IMR-90 (cell line): ENCODE data around the gene POLG2. TPM values are rescaled to one million over a fixed set of nuclear protein-coding genes. Genes with fewer than 3 reads are reported as not detected.

Experiments
- ATAC-seq: fragments of 200-7000 bp; cut with Tn5 transposase; 2 replicates; pipeline ENCODE4 v1.9.1; 2020; ENCODE audit warnings: low read depth, mild to moderate bottlenecking, moderate library complexity
- BruUV-seq: library from RNA; stranded (reverse); fragments of 400-500 nt; replicated peaks from 2 replicates; lab custom pipeline; 2021; lab: Mats Ljungman, UMichigan
- CTCF ChIA-PET: fragments of 300-600 bp; formaldehyde crosslinking; extraction: SDS; loops from one replicate; lab custom pipeline; 2021; ENCODE audit warnings: antibody characterized with exemption; lab: Yijun Ruan, JAX
- POLR2A ChIA-PET: fragments of 300-600 bp; sonication (Branson Sonifier 250); formaldehyde crosslinking; loops from one replicate; lab custom pipeline; 2022; ENCODE audit warnings: antibody characterized with exemption; ENCODE audit not compliant: unreplicated experiment; lab: Charles Lee
- DNase-seq: peaks from one replicate; pipeline ENCODE4 v3.0.0; 2013
- H2AFZ ChIP-seq: replicated peaks from 2 replicates; pipeline ENCODE3; 2013; ENCODE audit warnings: low read length, mild to moderate bottlenecking; ENCODE audit not compliant: poor library complexity
- H2AK5ac ChIP-seq: 2 replicates; pipeline ENCODE4 v1.6.1; 2013; ENCODE audit warnings: low read depth, low read length, inconsistent platforms
- H2AK9ac ChIP-seq: replicated peaks from 2 replicates; pipeline ENCODE3; 2013; ENCODE audit warnings: mild to moderate bottlenecking, low read depth, low read length, moderate library complexity; ENCODE audit not compliant: poor library complexity
- H2BK120ac ChIP-seq: 2 replicates; pipeline ENCODE4 v1.6.1; 2013; ENCODE audit warnings: low read depth, low read length, inconsistent platforms
- H2BK15ac ChIP-seq: 3 replicates; pipeline ENCODE4 v1.6.1; 2013; ENCODE audit warnings: low read depth, low read length, inconsistent platforms
- H2BK20ac ChIP-seq: 2 replicates; pipeline ENCODE4 v1.6.1; 2013; ENCODE audit warnings: low read depth, mild to moderate bottlenecking, inconsistent platforms, low read length, moderate library complexity
- H2BK5ac ChIP-seq: 2 replicates; pipeline ENCODE4 v1.6.1; 2013; ENCODE audit warnings: mild to moderate bottlenecking, low read depth, low read length, inconsistent platforms; ENCODE audit not compliant: poor library complexity, severe bottlenecking
- H3K14ac ChIP-seq: replicated peaks from 2 replicates; pipeline ENCODE4 v1.6.1; 2013; ENCODE audit warnings: low read depth, low read length, inconsistent platforms
- H3K18ac ChIP-seq: 2 replicates; pipeline ENCODE4 v1.6.1; 2013; ENCODE audit warnings: low read depth, low read length, control low read depth
- H3K23ac ChIP-seq: 2 replicates; pipeline ENCODE4 v1.6.1; 2013; ENCODE audit warnings: low read depth, low read length, inconsistent platforms
- H3K27ac ChIP-seq: 2 replicates; pipeline ENCODE4 v1.5.1; 2013; ENCODE audit warnings: mild to moderate bottlenecking, control low read depth, low read length; ENCODE audit not compliant: insufficient read depth
- H3K27me3 ChIP-seq: 2 replicates; pipeline ENCODE4 v1.6.1; 2013; ENCODE audit warnings: low read length; ENCODE audit not compliant: control insufficient read depth, insufficient read depth
- H3K36me3 ChIP-seq: 2 replicates; pipeline ENCODE4 v1.6.1; 2013; ENCODE audit warnings: low read length, mixed read lengths; ENCODE audit not compliant: control insufficient read depth, insufficient read depth
- H3K4ac ChIP-seq: 2 replicates; pipeline ENCODE4 v1.6.1; 2013; ENCODE audit warnings: low read depth, low read length, inconsistent platforms
- H3K4me1 ChIP-seq: 2 replicates; pipeline ENCODE4 v1.6.1; 2013; ENCODE audit warnings: low read length, mixed read lengths; ENCODE audit not compliant: control insufficient read depth, insufficient read depth
- H3K4me2 ChIP-seq: 2 replicates; pipeline ENCODE4 v1.6.1; 2013; ENCODE audit warnings: low read depth, mild to moderate bottlenecking, control low read depth, low read length, moderate library complexity
- H3K4me3 ChIP-seq: 2 replicates; pipeline ENCODE4 v1.5.1; 2013; ENCODE audit warnings: low read depth, mild to moderate bottlenecking, control low read depth, low read length, moderate library complexity; ENCODE audit not compliant: insufficient read depth
- H3K56ac ChIP-seq: 2 replicates; pipeline ENCODE4 v1.6.1; 2013; ENCODE audit warnings: low read length, inconsistent platforms; ENCODE audit not compliant: insufficient read depth; ENCODE audit errors: extremely low read depth
- H3K79me1 ChIP-seq, 2 experiments: 2 replicates each; pipeline ENCODE4 v1.6.1; 2013; ENCODE audit warnings: low read length in 2 of 2, inconsistent platforms in 1 of 2, low read depth in 1 of 2
- H3K9ac ChIP-seq: 2 replicates; pipeline ENCODE4 v1.6.1; 2013; ENCODE audit warnings: low read depth, low read length, control low read depth
- H3K9me1 ChIP-seq: 2 replicates; pipeline ENCODE4 v1.6.1; 2013; ENCODE audit warnings: low read length, inconsistent platforms; ENCODE audit not compliant: insufficient read depth
- H3K9me3 ChIP-seq: 2 replicates; pipeline ENCODE4 v1.6.1; 2013; ENCODE audit warnings: low read length; ENCODE audit not compliant: control insufficient read depth, insufficient read depth
- H4K20me1 ChIP-seq: 2 replicates; pipeline ENCODE4 v1.6.1; 2013; ENCODE audit warnings: low read length, inconsistent platforms; ENCODE audit not compliant: insufficient read depth
- H4K5ac ChIP-seq: 2 replicates; pipeline ENCODE4 v1.6.1; 2013; ENCODE audit warnings: mild to moderate bottlenecking, low read depth, low read length, control low read depth
- H4K8ac ChIP-seq, 2 experiments: 2 replicates each; pipeline ENCODE4 v1.6.1; 2013; ENCODE audit warnings: low read depth in 2 of 2, low read length in 2 of 2, control low read depth in 1 of 2, inconsistent platforms in 1 of 2
- H4K91ac ChIP-seq: 2 replicates; pipeline ENCODE4 v1.6.1; 2013; ENCODE audit warnings: low read depth, low read length, inconsistent platforms; ENCODE audit not compliant: insufficient read depth
- CEBPB ChIP-seq: IDR thresholded peaks from 2 replicates; pipeline ENCODE4 v1.6.1; 2012; ENCODE audit warnings: low read depth, low read length, improper control_type of control experiment
- CHD1 ChIP-seq: IDR thresholded peaks from 2 replicates; pipeline ENCODE4 v1.6.1; 2012; ENCODE audit warnings: low read depth, low read length, improper control_type of control experiment
- CTCF ChIP-seq: conservative IDR thresholded peaks from 2 replicates; pipeline ENCODE4 v1.5.1; 2012; ENCODE audit warnings: mild to moderate bottlenecking, low read depth, low read length, improper control_type of control experiment
- ELK1 ChIP-seq: fragments of 150-350 bp; IDR thresholded peaks from 2 replicates; pipeline ENCODE4 v1.6.1; 2016; ENCODE audit warnings: low read depth, mild to moderate bottlenecking, low read length, moderate library complexity, borderline replicate concordance
- FOS ChIP-seq: fragments of 150-350 bp; IDR thresholded peaks from 2 replicates; pipeline ENCODE4 v1.6.1; 2016; ENCODE audit warnings: low read depth, low read length
- MAFK ChIP-seq: IDR thresholded peaks from 2 replicates; pipeline ENCODE4 v1.6.1; 2012; ENCODE audit warnings: low read depth, low read length, improper control_type of control experiment
- MAZ ChIP-seq: IDR thresholded peaks from 2 replicates; pipeline ENCODE4 v1.6.1; 2012; ENCODE audit warnings: low read depth, mild to moderate bottlenecking, low read length, improper control_type of control experiment, moderate library complexity, borderline replicate concordance
- MXI1 ChIP-seq: IDR thresholded peaks from 2 replicates; pipeline ENCODE4 v1.6.1; 2012; ENCODE audit warnings: low read depth, mild to moderate bottlenecking, low read length, moderate library complexity, borderline replicate concordance
- NFE2L2 ChIP-seq: fragments of 150-350 bp; IDR thresholded peaks from 2 replicates; pipeline ENCODE4 v1.6.1; 2016; ENCODE audit warnings: low read depth, mild to moderate bottlenecking, low read length
- RAD21 ChIP-seq: IDR thresholded peaks from 2 replicates; pipeline ENCODE4 v1.6.1; 2012; ENCODE audit warnings: low read length, improper control_type of control experiment
- RFX5 ChIP-seq: IDR thresholded peaks from 2 replicates; pipeline ENCODE4 v1.8.0; 2012; ENCODE audit warnings: low read depth, mild to moderate bottlenecking, low read length, moderate library complexity
- SMC3 ChIP-seq: fragments of 150-350 bp; IDR thresholded peaks from 2 replicates; pipeline ENCODE4 v1.6.1; 2016; ENCODE audit warnings: low read depth, mild to moderate bottlenecking, antibody characterized with exemption, low read length, moderate library complexity
- USF2 ChIP-seq: fragments of 150-350 bp; IDR thresholded peaks from 2 replicates; pipeline ENCODE4 v1.6.1; 2017; ENCODE audit warnings: mild to moderate bottlenecking, antibody characterized with exemption, low read length, low read depth
- WGBS, 2 experiments: methylation state at CpG; one replicate each; pipeline versions ENCODE4 v1.1.5 to v1.1.7; 2013; ENCODE audit warnings: missing lambda C conversion rate in 2 of 2; ENCODE audit not compliant: insufficient read length in 1 of 2; ENCODE audit errors: extremely low coverage in 2 of 2; 5-methylcytosine and 5-hydroxymethylcytosine counted together
- dilution Hi-C: fragments of 300-500 bp; cut with HindIII; formaldehyde crosslinking; loops from one replicate; pipeline ENCODE4 v1.14.3; 2018; ENCODE audit warnings: low sequenced_read_pairs; ENCODE audit not compliant: unreplicated experiment
- in situ Hi-C: fragments of 300-500 bp; cut with MboI; formaldehyde crosslinking; loops from 3 replicates; pipeline ENCODE4 v1.14.3; 2019; ENCODE audit warnings: low sequenced_read_pairs, inconsistent platforms, mixed read lengths
- intact Hi-C: fragments of 100-400 bp; cut with micrococcal nuclease; formaldehyde crosslinking; loops from 2 replicates; pipeline ENCODE4 v1.10.0; 2022
- polyA plus RNA-seq, 3 experiments: library from polyadenylated mRNA; depleted of rRNA; stranded (reverse); fragments of >200 nt; gene quantifications; 2 replicates each; pipeline ENCODE4 v1.2.3, GENCODE V29; 2012; ENCODE audit warnings: low replicate concordance in 1 of 3
- total RNA-seq: library from RNA; depleted of rRNA; stranded (reverse); fragments of >200 nt; gene quantifications from 2 replicates; pipeline ENCODE4 v1.2.3, GENCODE V29; 2012

The POLG2 gene
- total and polyA plus RNA-seq, 2 of the 4 experiments (the other 2 are of a cell fraction): 7.0 to 7.7 TPM

- Histone ChIP-seq H3K27me3 (no peaks in the 10 kb centered on the region), H3K18ac (no peak overlapping the region), H3K4me3 (no peak overlapping the region), H3K36me3 (peaks cover 10% of the 10 kb centered on the region; the same call in 1 of the 2 replicates), H3K23ac (no peak overlapping the region), H2BK15ac (no peak overlapping the region), H2BK5ac (no peak overlapping the region), H2AK5ac (no peak overlapping the region), H2AFZ (no peak overlapping the region), H3K4me2 (no peak overlapping the region), H3K56ac (no peak overlapping the region), H3K9ac (no peak overlapping the region), H4K91ac (no peak overlapping the region), H3K79me1 (0 out of 4 replicates have a peak, but pooled peaks cover 0 to 3% of the 10 kb centered on the region in 2 experiments), H3K4me1 (no peaks in the 10 kb centered on the region; the same call in 1 of the 2 replicates), H4K20me1 (no peaks in the 10 kb centered on the region), H2BK120ac (no peak overlapping the region), H3K9me1 (no peaks in the 10 kb centered on the region), H2AK9ac (no peak overlapping the region), H3K4ac (no peak overlapping the region), H3K9me3 (no peaks in the 10 kb centered on the region), H4K8ac (no peak overlapping the region), H4K5ac (no peak overlapping the region), H3K27ac (no peak overlapping the region), H3K14ac (no peak overlapping the region), H2BK20ac (no peak overlapping the region)
- intact Hi-C loops: no loop called here
- ATAC-seq: no peak
- 100% methylated on average over 1 of the region's 1 CpG; no CpG with 5 or more reads in 1 of the 2 experiments for WGBS, 2 experiments
- in situ Hi-C loops: no loop called here
- dilution Hi-C loops: no loop called here
- DNase-seq: no peak
- CTCF ChIA-PET: interaction anchor here (1.4 to 1.9 kb wide), 2 partner anchors 10 to 61 kb away, joined by 3 to 4 read pairs; no protein-coding TSS in a partner anchor
- TF ChIP-seq MAZ (no peak), USF2 (no peak), SMC3 (no peak), NFE2L2 (no peak), CTCF (no peak), MAFK (no peak), CEBPB (no peak), FOS (no peak), MXI1 (no peak), ELK1 (no peak), CHD1 (no peak), RAD21 (no peak), RFX5 (no peak)
- BruUV-seq: no TSS peak
- POLR2A ChIA-PET: no interaction called here
Measured at GRCh38 chr17:64480951-64481350, 15.9 kb downstream of the POLG2 start.
